IMR-90 (cell line): ENCODE results near the gene MICU1. TPM values are rescaled to one million over a fixed set of nuclear protein-coding genes. Genes with fewer than 3 reads are reported as not detected.

Experiments used
- ATAC-seq: fragments of 200-7000 bp; cut with Tn5 transposase; 2 replicates; pipeline ENCODE4 v1.9.1; 2020; ENCODE audit warnings: low read depth, mild to moderate bottlenecking, moderate library complexity
- BruUV-seq: library from RNA; stranded (reverse); fragments of 400-500 nt; replicated peaks from 2 replicates; lab custom pipeline; 2021; lab: Mats Ljungman, UMichigan
- CTCF ChIA-PET: fragments of 300-600 bp; formaldehyde crosslinking; extraction: SDS; loops from one replicate; lab custom pipeline; 2021; ENCODE audit warnings: antibody characterized with exemption; lab: Yijun Ruan, JAX
- POLR2A ChIA-PET: fragments of 300-600 bp; sonication (Branson Sonifier 250); formaldehyde crosslinking; loops from one replicate; lab custom pipeline; 2022; ENCODE audit warnings: antibody characterized with exemption; ENCODE audit not compliant: unreplicated experiment; lab: Charles Lee
- DNase-seq: peaks from one replicate; pipeline ENCODE4 v3.0.0; 2013
- H2AFZ ChIP-seq: replicated peaks from 2 replicates; pipeline ENCODE3; 2013; ENCODE audit warnings: low read length, mild to moderate bottlenecking; ENCODE audit not compliant: poor library complexity
- H2AK5ac ChIP-seq: 2 replicates; pipeline ENCODE4 v1.6.1; 2013; ENCODE audit warnings: low read depth, low read length, inconsistent platforms
- H2AK9ac ChIP-seq: replicated peaks from 2 replicates; pipeline ENCODE3; 2013; ENCODE audit warnings: mild to moderate bottlenecking, low read depth, low read length, moderate library complexity; ENCODE audit not compliant: poor library complexity
- H2BK120ac ChIP-seq: 2 replicates; pipeline ENCODE4 v1.6.1; 2013; ENCODE audit warnings: low read depth, low read length, inconsistent platforms
- H2BK15ac ChIP-seq: 3 replicates; pipeline ENCODE4 v1.6.1; 2013; ENCODE audit warnings: low read depth, low read length, inconsistent platforms
- H2BK20ac ChIP-seq: 2 replicates; pipeline ENCODE4 v1.6.1; 2013; ENCODE audit warnings: low read depth, mild to moderate bottlenecking, inconsistent platforms, low read length, moderate library complexity
- H2BK5ac ChIP-seq: 2 replicates; pipeline ENCODE4 v1.6.1; 2013; ENCODE audit warnings: mild to moderate bottlenecking, low read depth, low read length, inconsistent platforms; ENCODE audit not compliant: poor library complexity, severe bottlenecking
- H3K14ac ChIP-seq: replicated peaks from 2 replicates; pipeline ENCODE4 v1.6.1; 2013; ENCODE audit warnings: low read depth, low read length, inconsistent platforms
- H3K18ac ChIP-seq: 2 replicates; pipeline ENCODE4 v1.6.1; 2013; ENCODE audit warnings: low read depth, low read length, control low read depth
- H3K23ac ChIP-seq: 2 replicates; pipeline ENCODE4 v1.6.1; 2013; ENCODE audit warnings: low read depth, low read length, inconsistent platforms
- H3K27ac ChIP-seq: 2 replicates; pipeline ENCODE4 v1.5.1; 2013; ENCODE audit warnings: mild to moderate bottlenecking, control low read depth, low read length; ENCODE audit not compliant: insufficient read depth
- H3K27me3 ChIP-seq: 2 replicates; pipeline ENCODE4 v1.6.1; 2013; ENCODE audit warnings: low read length; ENCODE audit not compliant: control insufficient read depth, insufficient read depth
- H3K36me3 ChIP-seq: 2 replicates; pipeline ENCODE4 v1.6.1; 2013; ENCODE audit warnings: low read length, mixed read lengths; ENCODE audit not compliant: control insufficient read depth, insufficient read depth
- H3K4ac ChIP-seq: 2 replicates; pipeline ENCODE4 v1.6.1; 2013; ENCODE audit warnings: low read depth, low read length, inconsistent platforms
- H3K4me1 ChIP-seq: 2 replicates; pipeline ENCODE4 v1.6.1; 2013; ENCODE audit warnings: low read length, mixed read lengths; ENCODE audit not compliant: control insufficient read depth, insufficient read depth
- H3K4me2 ChIP-seq: 2 replicates; pipeline ENCODE4 v1.6.1; 2013; ENCODE audit warnings: low read depth, mild to moderate bottlenecking, control low read depth, low read length, moderate library complexity
- H3K4me3 ChIP-seq: 2 replicates; pipeline ENCODE4 v1.5.1; 2013; ENCODE audit warnings: low read depth, mild to moderate bottlenecking, control low read depth, low read length, moderate library complexity; ENCODE audit not compliant: insufficient read depth
- H3K56ac ChIP-seq: 2 replicates; pipeline ENCODE4 v1.6.1; 2013; ENCODE audit warnings: low read length, inconsistent platforms; ENCODE audit not compliant: insufficient read depth; ENCODE audit errors: extremely low read depth
- H3K79me1 ChIP-seq, 2 experiments: 2 replicates each; pipeline ENCODE4 v1.6.1; 2013; ENCODE audit warnings: low read length in 2 of 2, inconsistent platforms in 1 of 2, low read depth in 1 of 2
- H3K9ac ChIP-seq: 2 replicates; pipeline ENCODE4 v1.6.1; 2013; ENCODE audit warnings: low read depth, low read length, control low read depth
- H3K9me1 ChIP-seq: 2 replicates; pipeline ENCODE4 v1.6.1; 2013; ENCODE audit warnings: low read length, inconsistent platforms; ENCODE audit not compliant: insufficient read depth
- H3K9me3 ChIP-seq: 2 replicates; pipeline ENCODE4 v1.6.1; 2013; ENCODE audit warnings: low read length; ENCODE audit not compliant: control insufficient read depth, insufficient read depth
- H4K20me1 ChIP-seq: 2 replicates; pipeline ENCODE4 v1.6.1; 2013; ENCODE audit warnings: low read length, inconsistent platforms; ENCODE audit not compliant: insufficient read depth
- H4K5ac ChIP-seq: 2 replicates; pipeline ENCODE4 v1.6.1; 2013; ENCODE audit warnings: mild to moderate bottlenecking, low read depth, low read length, control low read depth
- H4K8ac ChIP-seq, 2 experiments: 2 replicates each; pipeline ENCODE4 v1.6.1; 2013; ENCODE audit warnings: low read depth in 2 of 2, low read length in 2 of 2, control low read depth in 1 of 2, inconsistent platforms in 1 of 2
- H4K91ac ChIP-seq: 2 replicates; pipeline ENCODE4 v1.6.1; 2013; ENCODE audit warnings: low read depth, low read length, inconsistent platforms; ENCODE audit not compliant: insufficient read depth
- BHLHE40 ChIP-seq: fragments of 150-350 bp; IDR thresholded peaks from 2 replicates; pipeline ENCODE4 v1.6.1; 2016; ENCODE audit warnings: mild to moderate bottlenecking, low read depth, low read length
- CEBPB ChIP-seq: IDR thresholded peaks from 2 replicates; pipeline ENCODE4 v1.6.1; 2012; ENCODE audit warnings: low read depth, low read length, improper control_type of control experiment
- CHD1 ChIP-seq: IDR thresholded peaks from 2 replicates; pipeline ENCODE4 v1.6.1; 2012; ENCODE audit warnings: low read depth, low read length, improper control_type of control experiment
- FOS ChIP-seq: fragments of 150-350 bp; IDR thresholded peaks from 2 replicates; pipeline ENCODE4 v1.6.1; 2016; ENCODE audit warnings: low read depth, low read length
- MAFK ChIP-seq: IDR thresholded peaks from 2 replicates; pipeline ENCODE4 v1.6.1; 2012; ENCODE audit warnings: low read depth, low read length, improper control_type of control experiment
- MAZ ChIP-seq: IDR thresholded peaks from 2 replicates; pipeline ENCODE4 v1.6.1; 2012; ENCODE audit warnings: low read depth, mild to moderate bottlenecking, low read length, improper control_type of control experiment, moderate library complexity, borderline replicate concordance
- MXI1 ChIP-seq: IDR thresholded peaks from 2 replicates; pipeline ENCODE4 v1.6.1; 2012; ENCODE audit warnings: low read depth, mild to moderate bottlenecking, low read length, moderate library complexity, borderline replicate concordance
- POLR2A ChIP-seq: IDR thresholded peaks from 2 replicates; pipeline ENCODE4 v1.6.1; 2012; ENCODE audit warnings: mild to moderate bottlenecking, low read depth, low read length
- RCOR1 ChIP-seq: IDR thresholded peaks from 2 replicates; pipeline ENCODE4 v1.6.1; 2012; ENCODE audit warnings: mild to moderate bottlenecking, low read length, improper control_type of control experiment; ENCODE audit not compliant: insufficient replicate concordance
- SMC3 ChIP-seq: fragments of 150-350 bp; IDR thresholded peaks from 2 replicates; pipeline ENCODE4 v1.6.1; 2016; ENCODE audit warnings: low read depth, mild to moderate bottlenecking, antibody characterized with exemption, low read length, moderate library complexity
- WGBS, 2 experiments: methylation state at CpG; one replicate each; pipeline versions ENCODE4 v1.1.5 to v1.1.7; 2013; ENCODE audit warnings: missing lambda C conversion rate in 2 of 2; ENCODE audit not compliant: insufficient read length in 1 of 2; ENCODE audit errors: extremely low coverage in 2 of 2; 5-methylcytosine and 5-hydroxymethylcytosine counted together
- dilution Hi-C: fragments of 300-500 bp; cut with HindIII; formaldehyde crosslinking; loops from one replicate; pipeline ENCODE4 v1.14.3; 2018; ENCODE audit warnings: low sequenced_read_pairs; ENCODE audit not compliant: unreplicated experiment
- in situ Hi-C: fragments of 300-500 bp; cut with MboI; formaldehyde crosslinking; loops from 3 replicates; pipeline ENCODE4 v1.14.3; 2019; ENCODE audit warnings: low sequenced_read_pairs, inconsistent platforms, mixed read lengths
- intact Hi-C: fragments of 100-400 bp; cut with micrococcal nuclease; formaldehyde crosslinking; loops from 2 replicates; pipeline ENCODE4 v1.10.0; 2022
- polyA plus RNA-seq, 3 experiments: library from polyadenylated mRNA; depleted of rRNA; stranded (reverse); fragments of >200 nt; gene quantifications; 2 replicates each; pipeline ENCODE4 v1.2.3, GENCODE V29; 2012; ENCODE audit warnings: low replicate concordance in 1 of 3
- total RNA-seq: library from RNA; depleted of rRNA; stranded (reverse); fragments of >200 nt; gene quantifications from 2 replicates; pipeline ENCODE4 v1.2.3, GENCODE V29; 2012
- TF ChIP-seq, protein P1 (sequence below): fragments of 150-350 bp; IDR thresholded peaks from 2 replicates; pipeline ENCODE4 v1.6.1; 2017; ENCODE audit warnings: mild to moderate bottlenecking, antibody characterized with exemption, low read length, low read depth
- TF ChIP-seq, protein P2 (sequence below): fragments of 150-350 bp; IDR thresholded peaks from 2 replicates; pipeline ENCODE4 v1.6.1; 2016; ENCODE audit warnings: low read depth, mild to moderate bottlenecking, low read length, moderate library complexity, borderline replicate concordance
- TF ChIP-seq, protein P3 (sequence below): conservative IDR thresholded peaks from 2 replicates; pipeline ENCODE4 v1.5.1; 2012; ENCODE audit warnings: mild to moderate bottlenecking, low read depth, low read length, improper control_type of control experiment

MICU1 gene
- total and polyA plus RNA-seq, 2 of the 4 experiments (the other 2 are of a cell fraction), result 43.6 to 44.7 TPM

DNA sequence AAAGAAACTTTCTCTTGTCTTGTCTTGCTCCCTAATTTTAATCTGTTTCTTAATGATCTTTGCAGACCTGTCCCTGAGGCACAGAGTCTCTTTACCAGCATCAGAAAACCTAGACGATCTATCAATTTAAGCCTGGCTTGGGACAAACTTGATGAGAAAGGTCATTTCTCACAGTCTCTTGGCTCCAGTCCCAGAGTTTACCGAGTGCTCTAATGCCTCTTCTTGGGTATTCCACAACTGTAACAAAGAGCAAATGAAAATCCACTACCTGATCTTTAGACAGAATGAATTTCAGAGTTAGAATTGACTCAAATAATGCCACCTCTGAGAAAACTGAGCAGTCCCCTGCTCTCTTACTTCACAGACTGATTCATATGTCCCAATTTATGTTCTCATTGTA, 164.8 kb downstream of the MICU1 start:
- no peak overlapping the region for H3K18ac ChIP-seq
- H3K56ac ChIP-seq, result no peak overlapping the region
- TF ChIP-seq MXI1 (no peak), RCOR1 (no peak), BHLHE40 (no peak), SMC3 (no peak), CEBPB (no peak), MAFK (no peak), MAZ (no peak), POLR2A (no peak), FOS (no peak), CHD1 (no peak)
- TF ChIP-seq, protein P1, sequence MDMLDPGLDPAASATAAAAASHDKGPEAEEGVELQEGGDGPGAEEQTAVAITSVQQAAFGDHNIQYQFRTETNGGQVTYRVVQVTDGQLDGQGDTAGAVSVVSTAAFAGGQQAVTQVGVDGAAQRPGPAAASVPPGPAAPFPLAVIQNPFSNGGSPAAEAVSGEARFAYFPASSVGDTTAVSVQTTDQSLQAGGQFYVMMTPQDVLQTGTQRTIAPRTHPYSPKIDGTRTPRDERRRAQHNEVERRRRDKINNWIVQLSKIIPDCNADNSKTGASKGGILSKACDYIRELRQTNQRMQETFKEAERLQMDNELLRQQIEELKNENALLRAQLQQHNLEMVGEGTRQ, result no peak
- TF ChIP-seq, protein P2, sequence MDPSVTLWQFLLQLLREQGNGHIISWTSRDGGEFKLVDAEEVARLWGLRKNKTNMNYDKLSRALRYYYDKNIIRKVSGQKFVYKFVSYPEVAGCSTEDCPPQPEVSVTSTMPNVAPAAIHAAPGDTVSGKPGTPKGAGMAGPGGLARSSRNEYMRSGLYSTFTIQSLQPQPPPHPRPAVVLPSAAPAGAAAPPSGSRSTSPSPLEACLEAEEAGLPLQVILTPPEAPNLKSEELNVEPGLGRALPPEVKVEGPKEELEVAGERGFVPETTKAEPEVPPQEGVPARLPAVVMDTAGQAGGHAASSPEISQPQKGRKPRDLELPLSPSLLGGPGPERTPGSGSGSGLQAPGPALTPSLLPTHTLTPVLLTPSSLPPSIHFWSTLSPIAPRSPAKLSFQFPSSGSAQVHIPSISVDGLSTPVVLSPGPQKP, result no peak
- TF ChIP-seq, protein P3, sequence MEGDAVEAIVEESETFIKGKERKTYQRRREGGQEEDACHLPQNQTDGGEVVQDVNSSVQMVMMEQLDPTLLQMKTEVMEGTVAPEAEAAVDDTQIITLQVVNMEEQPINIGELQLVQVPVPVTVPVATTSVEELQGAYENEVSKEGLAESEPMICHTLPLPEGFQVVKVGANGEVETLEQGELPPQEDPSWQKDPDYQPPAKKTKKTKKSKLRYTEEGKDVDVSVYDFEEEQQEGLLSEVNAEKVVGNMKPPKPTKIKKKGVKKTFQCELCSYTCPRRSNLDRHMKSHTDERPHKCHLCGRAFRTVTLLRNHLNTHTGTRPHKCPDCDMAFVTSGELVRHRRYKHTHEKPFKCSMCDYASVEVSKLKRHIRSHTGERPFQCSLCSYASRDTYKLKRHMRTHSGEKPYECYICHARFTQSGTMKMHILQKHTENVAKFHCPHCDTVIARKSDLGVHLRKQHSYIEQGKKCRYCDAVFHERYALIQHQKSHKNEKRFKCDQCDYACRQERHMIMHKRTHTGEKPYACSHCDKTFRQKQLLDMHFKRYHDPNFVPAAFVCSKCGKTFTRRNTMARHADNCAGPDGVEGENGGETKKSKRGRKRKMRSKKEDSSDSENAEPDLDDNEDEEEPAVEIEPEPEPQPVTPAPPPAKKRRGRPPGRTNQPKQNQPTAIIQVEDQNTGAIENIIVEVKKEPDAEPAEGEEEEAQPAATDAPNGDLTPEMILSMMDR, result no peak
- no peak overlapping the region for H3K9ac ChIP-seq
- no peaks in the 10 kb centered on the region for H3K9me1 ChIP-seq
- no peak overlapping the region for H3K27ac ChIP-seq
- ChIA-PET CTCF (no interaction called here), POLR2A (no interaction called here)
- H3K36me3 ChIP-seq, result no peaks in the 10 kb centered on the region
- H3K4ac ChIP-seq, result no peak overlapping the region
- intact Hi-C loops (no loop called here), in situ Hi-C loops (no loop called here), dilution Hi-C loops (no loop called here)
- no peak overlapping the region for H4K5ac ChIP-seq
- no peaks in the 10 kb centered on the region for H4K20me1 ChIP-seq
- no peak overlapping the region for H3K23ac ChIP-seq
- no CpG with 5 or more reads among the region's 2 CpGs for WGBS, 2 experiments
- no peak overlapping the region for H3K4me2 ChIP-seq
- H2AK5ac ChIP-seq, result no peak overlapping the region
- H2AK9ac ChIP-seq, result no peak overlapping the region
- no peak overlapping the region for H4K8ac ChIP-seq
- no peaks in the 10 kb centered on the region; a peak in 1 of 4 replicates for H3K79me1 ChIP-seq
- ATAC-seq, result no peak
- DNase-seq, result no peak
- no peak overlapping the region for H2BK120ac ChIP-seq
- no peak overlapping the region for H3K14ac ChIP-seq
- no peaks in the 10 kb centered on the region for H3K9me3 ChIP-seq
- no peak overlapping the region for H3K4me3 ChIP-seq
- no peak overlapping the region for H2BK20ac ChIP-seq
- H3K4me1 ChIP-seq, result no peaks in the 10 kb centered on the region
- H2AFZ ChIP-seq, result no peak overlapping the region
- no TSS peak for BruUV-seq
- no peak overlapping the region for H2BK5ac ChIP-seq
- no peak overlapping the region for H2BK15ac ChIP-seq
- no peak overlapping the region for H4K91ac ChIP-seq
- H3K27me3 ChIP-seq, result no peaks in the 10 kb centered on the region
